HG02798 (cell line): ENCODE results near the gene PCED1A.
"Not testable (repeated sequence)": the region's sequence is repeated elsewhere in the genome, so short reads cannot be mapped to it uniquely, and the experiment has no call there.

ENCODE experiments used
- ATAC-seq: cut with Tn5 transposase; IDR thresholded peaks from one replicate; pipeline ENCODE4 v1.9.1; 2021; ENCODE audit warnings: mild to moderate bottlenecking; ENCODE audit not compliant: unreplicated experiment, poor library complexity

Gene PCED1A

DNA sequence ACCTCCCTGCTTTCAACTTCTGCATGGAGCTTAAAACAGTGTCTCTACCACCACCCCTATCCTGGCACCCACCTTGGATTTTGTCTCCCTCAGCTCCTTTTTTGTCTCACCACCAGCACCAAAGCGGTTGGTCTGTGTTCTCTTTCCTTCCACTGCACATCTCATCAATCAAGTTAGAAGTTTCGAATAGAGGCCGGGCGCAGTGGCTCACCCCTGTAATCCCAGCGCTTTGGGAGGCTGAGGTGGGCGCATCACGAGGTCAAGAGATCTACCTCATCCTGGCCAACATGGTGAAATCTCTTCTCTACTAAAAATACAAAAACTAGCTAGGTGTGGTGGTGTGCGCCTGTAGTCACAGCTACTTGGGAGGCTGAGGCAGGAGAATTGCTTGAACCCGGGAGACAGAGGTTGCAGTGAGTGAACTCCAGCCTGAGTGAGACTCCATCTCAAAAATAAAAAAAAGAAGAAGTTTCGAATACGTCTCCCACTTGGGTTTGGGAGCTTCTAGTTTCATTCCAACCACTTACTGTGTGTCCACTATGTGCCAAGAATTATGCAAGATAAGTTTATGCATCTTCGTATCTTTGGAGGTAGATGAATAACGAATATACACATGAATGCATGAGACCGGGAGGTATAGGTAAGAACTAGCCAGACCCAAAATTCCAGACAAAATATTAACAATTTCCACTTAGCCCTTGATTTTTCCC, 5.9 kb downstream of the PCED1A start:
- no peak for ATAC-seq

GRCh38 chr20:2833761-2834160, 6.7 kb downstream of the PCED1A start:
- no peak for ATAC-seq

DNA sequence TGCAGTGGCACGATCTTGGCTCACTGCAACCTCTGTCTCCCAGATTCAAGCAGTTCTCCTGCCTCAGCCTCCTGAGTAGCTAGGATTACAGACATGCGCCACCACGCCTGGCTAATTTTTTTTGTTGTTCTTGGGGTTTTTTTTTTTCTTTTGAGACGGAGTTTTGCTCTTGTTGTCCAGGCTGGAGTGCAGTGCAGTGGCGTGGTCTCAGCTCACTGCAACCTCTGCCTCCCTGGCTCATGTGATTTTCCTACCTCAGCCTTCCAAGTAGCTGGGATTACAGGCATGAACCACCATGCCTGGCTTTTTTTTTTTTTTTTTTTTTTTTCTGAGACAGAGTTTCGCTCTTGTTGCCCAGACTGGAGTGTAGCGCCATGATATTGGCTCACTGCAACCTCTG, 9.2 kb downstream of the PCED1A start:
- not testable (repeated sequence) for ATAC-seq

DNA sequence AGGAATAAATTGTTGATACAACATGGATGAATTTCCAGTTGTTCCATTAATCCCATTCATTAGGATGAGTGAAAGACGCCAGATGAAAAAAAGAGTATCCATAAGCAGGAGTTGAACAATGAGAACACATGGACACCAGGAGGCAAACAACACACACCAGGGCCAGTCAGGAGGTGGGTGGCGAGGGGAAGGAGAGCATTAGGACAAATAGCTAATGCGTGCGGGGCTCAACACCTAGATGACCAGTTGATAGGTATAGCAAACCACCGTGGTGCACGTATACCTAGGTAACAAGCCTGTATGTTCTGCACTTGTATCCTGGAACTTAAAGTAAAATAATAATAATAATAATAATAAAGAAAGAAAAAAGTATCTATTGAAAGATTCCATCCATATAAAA, 11.1 kb downstream of the PCED1A start:
- ATAC-seq, result no peak

- no peak for ATAC-seq
Measured at GRCh38 chr20:2826655-2827054, 13.8 kb downstream of the PCED1A start.

- ATAC-seq, result no peak
Measured at GRCh38 chr20:2825761-2826160, 14.7 kb downstream of the PCED1A start.

- ATAC-seq, result no peak
Measured at GRCh38 chr20:2822073-2822472, 18.4 kb downstream of the PCED1A start.

DNA sequence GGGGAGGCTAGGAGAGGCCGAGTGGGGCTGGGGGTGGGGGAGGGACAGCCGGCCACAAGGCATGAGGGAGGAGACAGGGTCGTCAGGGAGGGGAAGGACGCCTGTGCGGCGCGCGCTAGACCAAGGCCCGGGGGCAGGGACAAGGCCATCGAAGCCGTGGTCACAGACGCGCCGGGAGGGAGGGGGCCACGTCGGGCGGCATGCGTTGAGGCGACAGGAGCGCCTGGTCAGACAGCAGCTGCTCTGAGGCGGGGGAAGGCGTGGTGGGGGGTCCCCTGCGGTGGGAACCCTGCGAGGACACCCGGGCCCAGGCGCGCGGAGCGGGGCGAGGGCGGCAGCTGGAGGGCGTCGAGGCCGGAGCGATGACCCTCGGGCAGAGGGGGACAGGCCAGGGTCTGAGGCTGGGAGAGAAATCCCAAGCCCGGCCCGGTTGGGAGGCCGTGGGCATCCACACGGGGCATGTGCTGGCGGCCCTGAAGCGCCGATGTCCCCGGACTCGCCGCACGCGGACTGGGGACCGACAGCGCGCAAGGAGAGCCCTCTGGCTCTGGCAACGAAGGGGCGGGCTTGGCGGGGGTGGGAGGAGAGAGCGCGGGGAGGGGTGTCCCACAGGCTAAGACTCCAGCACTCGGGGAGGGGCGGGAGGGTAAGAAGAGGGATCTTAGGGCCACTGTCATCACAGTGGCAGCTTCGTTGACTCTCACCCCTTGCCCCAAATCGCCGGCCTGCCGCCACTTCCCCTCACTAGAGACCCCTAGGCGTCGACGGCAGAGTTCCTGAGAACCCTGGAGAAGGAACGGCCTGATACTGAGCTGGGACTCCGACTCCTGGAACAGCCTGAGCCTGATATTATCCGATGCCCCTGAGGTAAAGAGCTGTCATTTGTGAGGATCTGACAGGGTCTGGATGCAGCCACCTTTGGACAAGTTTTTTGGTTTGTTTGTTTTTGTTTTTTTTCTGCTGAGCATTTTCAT, 19.3 kb downstream of the PCED1A start:
- no peak for ATAC-seq

DNA sequence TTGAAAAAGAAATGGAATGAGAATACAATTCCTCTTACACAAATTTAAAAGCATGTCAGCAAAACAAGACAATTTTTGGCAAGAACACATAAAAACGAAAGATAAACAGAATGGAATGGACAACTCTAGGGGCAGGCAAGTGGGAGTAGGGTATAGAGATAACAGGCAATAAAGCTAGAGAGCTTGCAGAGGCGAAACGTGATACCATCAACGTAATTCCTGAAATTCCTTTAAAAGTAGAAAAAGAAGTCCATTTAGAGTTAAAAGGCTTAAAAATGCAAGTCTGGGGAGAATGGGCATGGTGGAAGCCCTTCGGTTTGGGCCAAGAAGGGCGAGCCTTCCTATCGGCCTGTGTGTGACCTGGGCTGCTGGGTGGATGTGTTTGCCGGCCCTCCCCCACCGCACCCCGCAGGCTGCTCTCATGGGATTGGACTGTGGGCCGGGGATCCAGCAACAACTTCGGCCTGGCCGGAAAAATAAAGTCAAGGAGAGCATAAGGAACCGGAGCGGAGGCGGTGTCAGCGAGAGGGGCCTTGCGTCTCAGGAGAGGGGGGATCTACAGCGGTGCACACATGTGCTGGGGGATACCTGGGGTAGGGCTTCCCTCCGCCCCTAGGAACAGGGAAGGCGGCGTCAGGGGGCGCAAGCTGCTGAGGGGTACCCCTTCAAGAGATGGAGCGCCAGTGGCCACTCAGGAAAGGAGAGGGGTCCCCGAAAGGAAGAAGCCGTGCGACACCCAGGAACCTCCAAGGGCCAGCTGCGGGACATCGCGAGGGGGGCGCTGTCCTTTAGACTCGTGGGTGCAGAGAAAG, 20.2 kb downstream of the PCED1A start:
- no peak for ATAC-seq

GRCh38 chr20:2817891-2818595, 22.4 kb downstream of the PCED1A start:
- no peak for ATAC-seq

GRCh38 chr20:2817341-2817726, 23.1 kb downstream of the PCED1A start:
- no peak for ATAC-seq

- ATAC-seq, result no peak
Measured at GRCh38 chr20:2816583-2817340, 23.7 kb downstream of the PCED1A start.

DNA sequence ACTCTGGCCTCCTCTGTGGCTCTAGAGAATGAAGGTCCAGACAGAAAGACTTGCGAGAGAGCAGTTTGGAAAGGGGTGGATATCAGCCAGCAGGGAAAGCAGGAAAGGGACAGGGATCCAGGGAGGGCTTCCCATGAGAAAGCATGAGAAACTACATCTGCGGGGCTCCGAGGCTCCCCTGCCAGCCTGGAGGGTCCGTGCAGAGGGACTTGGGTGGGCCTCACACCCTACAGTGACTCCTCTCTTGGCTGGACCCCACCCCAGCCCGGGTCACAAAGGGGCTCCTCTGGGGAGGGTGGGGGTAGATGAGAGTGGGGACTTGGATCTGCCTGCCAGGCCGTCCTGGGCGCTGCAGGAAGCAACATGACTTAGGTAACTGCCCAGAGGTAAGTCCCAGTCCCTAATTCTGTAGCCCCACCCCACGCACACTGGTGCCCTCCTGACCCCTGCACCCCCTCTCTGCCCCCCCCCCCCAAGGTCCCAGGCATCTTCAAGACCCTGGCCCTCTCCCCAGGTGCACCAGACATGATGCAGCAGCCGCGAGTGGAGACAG, 24.3 kb downstream of the PCED1A start, which contains the start of gene TMEM239:
Gene TMEM239, plus strand, starts transcription at position 335 of the 553 bp plus-strand sequence. Its CDS starts 191 bp downstream, at position 526.
- ATAC-seq, result no peak

- ATAC-seq, result no peak
Measured at GRCh38 chr20:2815242-2815900, 25.1 kb downstream of the PCED1A start.

DNA sequence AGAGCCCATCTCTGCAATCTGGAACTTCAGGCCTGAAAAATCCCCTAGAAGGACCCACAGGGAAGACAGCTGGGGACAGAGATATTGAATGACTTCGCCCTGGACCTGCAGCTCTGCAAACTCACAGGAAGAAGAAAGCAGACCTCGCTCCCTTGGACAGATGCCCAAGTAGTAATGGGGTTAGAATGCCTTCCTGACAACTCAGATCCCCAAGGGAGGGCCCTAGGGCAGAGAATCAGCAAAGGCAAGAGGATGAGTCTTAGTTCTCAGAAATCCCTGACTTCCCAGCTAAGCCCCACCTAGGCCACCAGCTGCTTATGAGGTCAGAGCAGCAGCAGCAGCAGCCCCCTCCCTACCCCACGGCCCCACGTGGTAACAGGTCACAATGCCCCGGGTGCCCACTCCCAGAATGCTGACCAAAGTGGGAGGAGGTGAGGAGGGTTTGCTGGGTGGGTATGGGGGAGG, 25.8 kb downstream of the PCED1A start, which contains the start of gene C20orf141:
Gene C20orf141, plus strand, starts transcription at position 401 of the 465 bp plus-strand sequence. CDS start 198 bp downstream, outside the sequence.
- ATAC-seq, result no peak

DNA sequence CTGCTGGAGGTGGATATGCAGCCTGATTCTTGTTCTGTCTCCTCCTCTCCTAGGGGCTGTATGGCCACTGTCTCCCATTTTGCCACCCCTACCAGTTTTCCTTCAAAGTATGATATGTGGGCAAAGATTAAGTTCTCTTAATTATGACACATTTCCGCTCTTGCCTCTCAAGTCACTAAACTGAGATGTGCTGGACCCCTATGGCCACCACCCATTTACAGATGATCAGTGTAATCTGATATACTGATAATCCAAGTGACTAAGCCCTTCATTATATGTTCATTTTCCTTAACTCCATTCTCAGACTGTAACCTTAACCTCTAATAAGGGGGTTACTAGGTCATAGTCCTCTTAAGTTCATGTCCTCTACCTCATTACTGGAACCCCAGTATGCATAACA, 26.4 kb downstream of the PCED1A start:
- ATAC-seq, result no peak

GRCh38 chr20:2812189-2812588, 28.3 kb downstream of the PCED1A start:
- no peak for ATAC-seq

DNA sequence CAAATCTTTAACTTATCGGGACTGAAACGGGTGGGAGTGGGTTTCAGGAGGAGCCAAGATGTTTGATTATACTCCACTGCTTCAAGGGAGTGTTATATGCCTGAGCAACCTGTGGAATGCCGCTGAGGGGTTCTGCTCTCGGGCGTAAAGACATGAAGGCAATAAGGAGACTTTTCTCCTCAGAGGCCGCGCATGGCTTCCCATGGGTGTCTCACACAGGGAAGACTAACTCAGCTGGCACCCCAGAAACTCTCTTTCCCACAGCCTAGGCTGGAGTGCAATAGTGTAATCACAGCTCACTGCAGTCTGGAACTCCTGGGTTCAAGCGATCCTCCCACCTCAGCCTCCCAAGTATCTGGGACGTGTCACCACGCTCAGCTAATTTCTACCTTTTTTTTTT, 30.8 kb downstream of the PCED1A start:
- ATAC-seq, result no peak
